IMR-90 (cell line): ENCODE measurements around the gene NELFCD. TPM values are rescaled to one million over a fixed set of nuclear protein-coding genes. Genes with fewer than 3 reads are reported as not detected.

Experiments
- ATAC-seq: fragments of 200-7000 bp; cut with Tn5 transposase; 2 replicates; pipeline ENCODE4 v1.9.1; 2020; ENCODE audit warnings: low read depth, mild to moderate bottlenecking, moderate library complexity
- BruUV-seq: library from RNA; stranded (reverse); fragments of 400-500 nt; replicated peaks from 2 replicates; lab custom pipeline; 2021; lab: Mats Ljungman, UMichigan
- CTCF ChIA-PET: fragments of 300-600 bp; formaldehyde crosslinking; extraction: SDS; loops from one replicate; lab custom pipeline; 2021; ENCODE audit warnings: antibody characterized with exemption; lab: Yijun Ruan, JAX
- POLR2A ChIA-PET: fragments of 300-600 bp; sonication (Branson Sonifier 250); formaldehyde crosslinking; loops from one replicate; lab custom pipeline; 2022; ENCODE audit warnings: antibody characterized with exemption; ENCODE audit not compliant: unreplicated experiment; lab: Charles Lee
- DNase-seq: peaks from one replicate; pipeline ENCODE4 v3.0.0; 2013
- H2AFZ ChIP-seq: replicated peaks from 2 replicates; pipeline ENCODE3; 2013; ENCODE audit warnings: low read length, mild to moderate bottlenecking; ENCODE audit not compliant: poor library complexity
- H2AK5ac ChIP-seq: 2 replicates; pipeline ENCODE4 v1.6.1; 2013; ENCODE audit warnings: low read depth, low read length, inconsistent platforms
- H2AK9ac ChIP-seq: replicated peaks from 2 replicates; pipeline ENCODE3; 2013; ENCODE audit warnings: mild to moderate bottlenecking, low read depth, low read length, moderate library complexity; ENCODE audit not compliant: poor library complexity
- H2BK120ac ChIP-seq: 2 replicates; pipeline ENCODE4 v1.6.1; 2013; ENCODE audit warnings: low read depth, low read length, inconsistent platforms
- H2BK15ac ChIP-seq: 3 replicates; pipeline ENCODE4 v1.6.1; 2013; ENCODE audit warnings: low read depth, low read length, inconsistent platforms
- H2BK20ac ChIP-seq: 2 replicates; pipeline ENCODE4 v1.6.1; 2013; ENCODE audit warnings: low read depth, mild to moderate bottlenecking, inconsistent platforms, low read length, moderate library complexity
- H2BK5ac ChIP-seq: 2 replicates; pipeline ENCODE4 v1.6.1; 2013; ENCODE audit warnings: mild to moderate bottlenecking, low read depth, low read length, inconsistent platforms; ENCODE audit not compliant: poor library complexity, severe bottlenecking
- H3K14ac ChIP-seq: replicated peaks from 2 replicates; pipeline ENCODE4 v1.6.1; 2013; ENCODE audit warnings: low read depth, low read length, inconsistent platforms
- H3K18ac ChIP-seq: 2 replicates; pipeline ENCODE4 v1.6.1; 2013; ENCODE audit warnings: low read depth, low read length, control low read depth
- H3K23ac ChIP-seq: 2 replicates; pipeline ENCODE4 v1.6.1; 2013; ENCODE audit warnings: low read depth, low read length, inconsistent platforms
- H3K27ac ChIP-seq: 2 replicates; pipeline ENCODE4 v1.5.1; 2013; ENCODE audit warnings: mild to moderate bottlenecking, control low read depth, low read length; ENCODE audit not compliant: insufficient read depth
- H3K27me3 ChIP-seq: 2 replicates; pipeline ENCODE4 v1.6.1; 2013; ENCODE audit warnings: low read length; ENCODE audit not compliant: control insufficient read depth, insufficient read depth
- H3K36me3 ChIP-seq: 2 replicates; pipeline ENCODE4 v1.6.1; 2013; ENCODE audit warnings: low read length, mixed read lengths; ENCODE audit not compliant: control insufficient read depth, insufficient read depth
- H3K4ac ChIP-seq: 2 replicates; pipeline ENCODE4 v1.6.1; 2013; ENCODE audit warnings: low read depth, low read length, inconsistent platforms
- H3K4me1 ChIP-seq: 2 replicates; pipeline ENCODE4 v1.6.1; 2013; ENCODE audit warnings: low read length, mixed read lengths; ENCODE audit not compliant: control insufficient read depth, insufficient read depth
- H3K4me2 ChIP-seq: 2 replicates; pipeline ENCODE4 v1.6.1; 2013; ENCODE audit warnings: low read depth, mild to moderate bottlenecking, control low read depth, low read length, moderate library complexity
- H3K4me3 ChIP-seq: 2 replicates; pipeline ENCODE4 v1.5.1; 2013; ENCODE audit warnings: low read depth, mild to moderate bottlenecking, control low read depth, low read length, moderate library complexity; ENCODE audit not compliant: insufficient read depth
- H3K56ac ChIP-seq: 2 replicates; pipeline ENCODE4 v1.6.1; 2013; ENCODE audit warnings: low read length, inconsistent platforms; ENCODE audit not compliant: insufficient read depth; ENCODE audit errors: extremely low read depth
- H3K79me1 ChIP-seq, 2 experiments: 2 replicates each; pipeline ENCODE4 v1.6.1; 2013; ENCODE audit warnings: low read length in 2 of 2, inconsistent platforms in 1 of 2, low read depth in 1 of 2
- H3K9ac ChIP-seq: 2 replicates; pipeline ENCODE4 v1.6.1; 2013; ENCODE audit warnings: low read depth, low read length, control low read depth
- H3K9me1 ChIP-seq: 2 replicates; pipeline ENCODE4 v1.6.1; 2013; ENCODE audit warnings: low read length, inconsistent platforms; ENCODE audit not compliant: insufficient read depth
- H3K9me3 ChIP-seq: 2 replicates; pipeline ENCODE4 v1.6.1; 2013; ENCODE audit warnings: low read length; ENCODE audit not compliant: control insufficient read depth, insufficient read depth
- H4K20me1 ChIP-seq: 2 replicates; pipeline ENCODE4 v1.6.1; 2013; ENCODE audit warnings: low read length, inconsistent platforms; ENCODE audit not compliant: insufficient read depth
- H4K5ac ChIP-seq: 2 replicates; pipeline ENCODE4 v1.6.1; 2013; ENCODE audit warnings: mild to moderate bottlenecking, low read depth, low read length, control low read depth
- H4K8ac ChIP-seq, 2 experiments: 2 replicates each; pipeline ENCODE4 v1.6.1; 2013; ENCODE audit warnings: low read depth in 2 of 2, low read length in 2 of 2, control low read depth in 1 of 2, inconsistent platforms in 1 of 2
- H4K91ac ChIP-seq: 2 replicates; pipeline ENCODE4 v1.6.1; 2013; ENCODE audit warnings: low read depth, low read length, inconsistent platforms; ENCODE audit not compliant: insufficient read depth
- BHLHE40 ChIP-seq: fragments of 150-350 bp; IDR thresholded peaks from 2 replicates; pipeline ENCODE4 v1.6.1; 2016; ENCODE audit warnings: mild to moderate bottlenecking, low read depth, low read length
- CEBPB ChIP-seq: IDR thresholded peaks from 2 replicates; pipeline ENCODE4 v1.6.1; 2012; ENCODE audit warnings: low read depth, low read length, improper control_type of control experiment
- MAFK ChIP-seq: IDR thresholded peaks from 2 replicates; pipeline ENCODE4 v1.6.1; 2012; ENCODE audit warnings: low read depth, low read length, improper control_type of control experiment
- NFE2L2 ChIP-seq: fragments of 150-350 bp; IDR thresholded peaks from 2 replicates; pipeline ENCODE4 v1.6.1; 2016; ENCODE audit warnings: low read depth, mild to moderate bottlenecking, low read length
- POLR2A ChIP-seq: IDR thresholded peaks from 2 replicates; pipeline ENCODE4 v1.6.1; 2012; ENCODE audit warnings: mild to moderate bottlenecking, low read depth, low read length
- RAD21 ChIP-seq: IDR thresholded peaks from 2 replicates; pipeline ENCODE4 v1.6.1; 2012; ENCODE audit warnings: low read length, improper control_type of control experiment
- RCOR1 ChIP-seq: IDR thresholded peaks from 2 replicates; pipeline ENCODE4 v1.6.1; 2012; ENCODE audit warnings: mild to moderate bottlenecking, low read length, improper control_type of control experiment; ENCODE audit not compliant: insufficient replicate concordance
- RFX5 ChIP-seq: IDR thresholded peaks from 2 replicates; pipeline ENCODE4 v1.8.0; 2012; ENCODE audit warnings: low read depth, mild to moderate bottlenecking, low read length, moderate library complexity
- WGBS, 2 experiments: methylation state at CpG; one replicate each; pipeline versions ENCODE4 v1.1.5 to v1.1.7; 2013; ENCODE audit warnings: missing lambda C conversion rate in 2 of 2; ENCODE audit not compliant: insufficient read length in 1 of 2; ENCODE audit errors: extremely low coverage in 2 of 2; 5-methylcytosine and 5-hydroxymethylcytosine counted together
- dilution Hi-C: fragments of 300-500 bp; cut with HindIII; formaldehyde crosslinking; loops from one replicate; pipeline ENCODE4 v1.14.3; 2018; ENCODE audit warnings: low sequenced_read_pairs; ENCODE audit not compliant: unreplicated experiment
- in situ Hi-C: fragments of 300-500 bp; cut with MboI; formaldehyde crosslinking; loops from 3 replicates; pipeline ENCODE4 v1.14.3; 2019; ENCODE audit warnings: low sequenced_read_pairs, inconsistent platforms, mixed read lengths
- intact Hi-C: fragments of 100-400 bp; cut with micrococcal nuclease; formaldehyde crosslinking; loops from 2 replicates; pipeline ENCODE4 v1.10.0; 2022
- polyA plus RNA-seq, 3 experiments: library from polyadenylated mRNA; depleted of rRNA; stranded (reverse); fragments of >200 nt; gene quantifications; 2 replicates each; pipeline ENCODE4 v1.2.3, GENCODE V29; 2012; ENCODE audit warnings: low replicate concordance in 1 of 3
- total RNA-seq: library from RNA; depleted of rRNA; stranded (reverse); fragments of >200 nt; gene quantifications from 2 replicates; pipeline ENCODE4 v1.2.3, GENCODE V29; 2012
- TF ChIP-seq, protein P1 (sequence below): fragments of 150-350 bp; IDR thresholded peaks from 2 replicates; pipeline ENCODE4 v1.6.1; 2017; ENCODE audit warnings: mild to moderate bottlenecking, antibody characterized with exemption, low read length, low read depth

The NELFCD gene
- total and polyA plus RNA-seq, 2 of the 4 experiments (the other 2 are of a cell fraction) = 88.9 to 94.1 TPM

DNA sequence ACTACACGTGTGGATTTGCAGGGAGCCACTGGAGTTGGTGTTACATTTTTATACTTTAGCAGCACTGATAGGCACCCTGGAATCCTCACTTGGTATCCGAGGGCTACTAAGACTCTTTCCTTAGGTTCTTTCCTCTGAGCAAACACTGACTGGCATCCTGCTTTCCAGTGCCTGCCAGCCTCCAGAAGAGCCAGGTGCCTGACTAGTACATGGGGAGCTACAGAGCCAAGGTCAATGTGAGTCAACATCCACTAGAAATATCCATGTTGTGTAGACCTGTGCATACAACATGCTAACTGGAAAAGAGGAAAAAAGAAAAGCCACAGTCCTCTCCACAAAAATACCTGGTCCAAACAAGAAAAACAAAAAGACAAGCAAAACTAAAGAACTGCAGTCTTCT is 44.0 kb downstream of the NELFCD start:
- H2AFZ ChIP-seq = no peak overlapping the region
- in situ Hi-C loops (loop anchor here (10.0 to 25.0 kb wide), 4 partner anchors 120 to 1638 kb away; partner anchors contain the start of genes ANKRD60 and RBM38), dilution Hi-C loops (no loop called here), intact Hi-C loops (loop anchor here (5.0 kb wide), 1 partner anchor 38 kb away; no protein-coding TSS in a partner anchor)
- ChIA-PET CTCF (no interaction called here), POLR2A (no interaction called here)
- DNase-seq (no peak), ATAC-seq (no peak)
- no peak overlapping the region for H3K9ac ChIP-seq
- no peak overlapping the region for H2BK15ac ChIP-seq
- H3K36me3 ChIP-seq = peaks cover 31% of the 10 kb centered on the region
- no peak overlapping the region for H3K23ac ChIP-seq
- no CpG with 5 or more reads among the region's 2 CpGs for WGBS, 2 experiments
- peaks cover 4% of the 10 kb centered on the region; the same call in 1 of the 2 replicates for H3K4me1 ChIP-seq
- no peak overlapping the region for H4K8ac ChIP-seq
- peaks cover 49% of the 10 kb centered on the region for H4K20me1 ChIP-seq
- H2AK9ac ChIP-seq = no peak overlapping the region
- H4K5ac ChIP-seq = no peak overlapping the region
- no peak overlapping the region for H3K4me3 ChIP-seq
- no peak overlapping the region for H3K56ac ChIP-seq
- BruUV-seq = no TSS peak
- H3K4ac ChIP-seq = no peak overlapping the region
- no peak overlapping the region for H2BK5ac ChIP-seq
- no peak overlapping the region for H2AK5ac ChIP-seq
- no peaks in the 10 kb centered on the region for H3K27me3 ChIP-seq
- H3K9me3 ChIP-seq = no peaks in the 10 kb centered on the region
- no peak overlapping the region for H4K91ac ChIP-seq
- peaks cover 6 to 64% of the 10 kb centered on the region in 2 experiments; a peak in 3 of 4 replicates for H3K79me1 ChIP-seq
- no peak overlapping the region for H3K18ac ChIP-seq
- TF ChIP-seq RCOR1 (no peak), RFX5 (no peak), NFE2L2 (no peak), MAFK (no peak), CEBPB (no peak), POLR2A (no peak), RAD21 (no peak), BHLHE40 (no peak)
- TF ChIP-seq, protein P1, sequence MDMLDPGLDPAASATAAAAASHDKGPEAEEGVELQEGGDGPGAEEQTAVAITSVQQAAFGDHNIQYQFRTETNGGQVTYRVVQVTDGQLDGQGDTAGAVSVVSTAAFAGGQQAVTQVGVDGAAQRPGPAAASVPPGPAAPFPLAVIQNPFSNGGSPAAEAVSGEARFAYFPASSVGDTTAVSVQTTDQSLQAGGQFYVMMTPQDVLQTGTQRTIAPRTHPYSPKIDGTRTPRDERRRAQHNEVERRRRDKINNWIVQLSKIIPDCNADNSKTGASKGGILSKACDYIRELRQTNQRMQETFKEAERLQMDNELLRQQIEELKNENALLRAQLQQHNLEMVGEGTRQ = no peak
- no peak overlapping the region for H3K27ac ChIP-seq
- no peak overlapping the region for H2BK120ac ChIP-seq
- no peak overlapping the region for H2BK20ac ChIP-seq
- H3K14ac ChIP-seq = no peak overlapping the region
- no peak overlapping the region for H3K4me2 ChIP-seq
- H3K9me1 ChIP-seq = peaks cover 14% of the 10 kb centered on the region
